HEK293T (cell line): Measurements from ENCODE around the gene URB1.

Source experiments
- ELF4 ChIP-seq: fragments of 450-650 bp; IDR thresholded peaks from 2 replicates; pipeline ENCODE4 v1.6.1; 2017; ENCODE audit warnings: antibody characterized with exemption
- FOXA1 ChIP-seq: fragments of 450-650 bp; IDR thresholded peaks from 2 replicates; pipeline ENCODE4 v1.6.1; 2016; ENCODE audit warnings: mild to moderate bottlenecking
- HDGF ChIP-seq: fragments of 450-650 bp; IDR thresholded peaks from 2 replicates; pipeline ENCODE4 v1.6.1; 2017; ENCODE audit warnings: antibody characterized with exemption, borderline replicate concordance
- SP1 ChIP-seq: fragments of 450-650 bp; IDR thresholded peaks from 2 replicates; pipeline ENCODE4 v1.6.1; 2017

GRCh38 chr21:32276671-32277070, 116.1 kb downstream of the URB1 start:
- TF ChIP-seq SP1: no peak
- TF ChIP-seq HDGF: no peak
- TF ChIP-seq ELF4: no peak
- no peak for TF ChIP-seq FOXA1
